Caco-2 (cell line): ENCODE results near the gene SIGLEC14. TPM values are rescaled to one million over a fixed set of nuclear protein-coding genes. Genes with fewer than 3 reads are reported as not detected.

Experiments
- BruUV-seq: library from RNA; stranded (reverse); fragments of 400-500 nt; replicated peaks from 2 replicates; lab custom pipeline; 2021; lab: Mats Ljungman, UMichigan
- CTCF ChIA-PET: fragments of 300-600 bp; sonication (Branson Sonifier 250); formaldehyde crosslinking; loops from one replicate; lab custom pipeline; 2022; ENCODE audit warnings: antibody characterized with exemption; lab: Charles Lee
- POLR2A ChIA-PET: fragments of 300-600 bp; sonication (Branson Sonifier 250); formaldehyde crosslinking; loops from one replicate; lab custom pipeline; 2022; ENCODE audit warnings: antibody characterized with exemption; lab: Charles Lee
- DNase-seq, 2 experiments: peaks; one replicate each; pipeline versions ENCODE4 v3.0.0 to v3.0.0-alpha.2; 2020 to 2022
- H3K27me3 ChIP-seq: replicated peaks from 2 replicates; pipeline ENCODE4 v1.6.0; 2011; ENCODE audit warnings: low read length; ENCODE audit not compliant: control insufficient read depth, insufficient read depth
- H3K36me3 ChIP-seq: 2 replicates; pipeline ENCODE4 v1.5.1; 2011; ENCODE audit warnings: low read length; ENCODE audit not compliant: control insufficient read depth, insufficient read depth
- H3K4me1 ChIP-seq: fragments of 250-450 bp; sonication (Bioruptor Pico); 2 replicates; pipeline ENCODE4 v1.5.1; 2020; ENCODE audit warnings: mild to moderate bottlenecking
- H3K4me3 ChIP-seq: 2 replicates; pipeline ENCODE4 v1.5.1; 2011; ENCODE audit warnings: low read depth, mild to moderate bottlenecking, control low read depth, low read length
- H3K9me3 ChIP-seq: fragments of 250-450 bp; sonication (Bioruptor Pico); 2 replicates; pipeline ENCODE4 v1.5.1; 2020; ENCODE audit warnings: mild to moderate bottlenecking, moderate library complexity
- H3K27ac Mint-ChIP-seq: one replicate; pipeline ENCODE4 v1.8.0; 2022; ENCODE audit warnings: mixed read lengths; ENCODE audit not compliant: unreplicated experiment
- H3K27me3 Mint-ChIP-seq: one replicate; pipeline ENCODE4 v1.8.0; 2022; ENCODE audit warnings: mixed read lengths; ENCODE audit not compliant: insufficient read depth, unreplicated experiment
- H3K36me3 Mint-ChIP-seq: one replicate; pipeline ENCODE4 v1.8.0; 2022; ENCODE audit warnings: mild to moderate bottlenecking, mixed read lengths; ENCODE audit not compliant: insufficient read depth, unreplicated experiment
- H3K4me1 Mint-ChIP-seq: one replicate; pipeline ENCODE4 v1.8.0; 2022; ENCODE audit warnings: low read depth, mixed read lengths; ENCODE audit not compliant: unreplicated experiment
- H3K4me3 Mint-ChIP-seq: one replicate; pipeline ENCODE4 v1.8.0; 2022; ENCODE audit warnings: mild to moderate bottlenecking, moderate library complexity, mixed read lengths; ENCODE audit not compliant: unreplicated experiment
- H3K9me3 Mint-ChIP-seq: one replicate; pipeline ENCODE4 v1.8.0; 2022; ENCODE audit warnings: mixed read lengths; ENCODE audit not compliant: unreplicated experiment
- CTCF ChIP-seq, 2 experiments: fragments of 200-600 bp in 1 of 2; IDR thresholded peaks; 1 replicate in 1 of 2; 2 replicates in 1 of 2; pipeline versions ENCODE4 v1.5.1 to v1.8.0; 2011 to 2022; ENCODE audit warnings: antibody characterized with exemption in 1 of 2, control low read depth in 1 of 2, inconsistent platforms in 1 of 2, low read depth in 1 of 2, low read length in 1 of 2, mild to moderate bottlenecking in 1 of 2, moderate library complexity in 1 of 2; ENCODE audit not compliant: insufficient read depth in 1 of 2, severe bottlenecking in 1 of 2, unreplicated experiment in 1 of 2
- intact Hi-C: fragments of 100-400 bp; cut with micrococcal nuclease; formaldehyde crosslinking; loops from one replicate; pipeline ENCODE4 v1.10.0; 2022; ENCODE audit not compliant: unreplicated experiment
- total RNA-seq: library from RNA; stranded (reverse); gene quantifications from 2 replicates; pipeline ENCODE4 v1.2.3, GENCODE V29; 2022

Gene SIGLEC14
- total RNA-seq, 1 experiment from 2014 or later: not detected

DNA sequence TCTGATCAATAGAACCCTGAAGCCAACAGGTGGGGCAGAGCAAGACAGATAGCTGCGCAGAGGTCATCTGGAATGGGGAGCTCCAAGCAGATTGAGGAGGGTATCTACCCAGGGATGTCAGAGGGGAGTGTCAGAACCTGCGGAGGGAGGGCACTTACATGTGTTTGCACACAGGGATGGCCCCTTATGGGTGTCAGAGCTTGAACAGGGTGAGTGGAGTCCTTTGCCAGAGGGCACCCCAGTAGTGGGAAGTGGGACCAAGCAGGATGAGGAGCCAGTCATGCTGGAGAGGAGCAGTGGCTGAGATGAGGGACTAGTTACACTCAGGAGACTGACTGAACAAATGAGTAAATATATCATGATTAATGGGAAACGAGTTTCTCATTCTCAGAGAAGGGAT lies 17.0 kb upstream of the SIGLEC14 start:
- Histone ChIP-seq H3K4me1 (no peaks in the 10 kb centered on the region), H3K4me3 (no peak overlapping the region), H3K27me3 (no peaks in the 10 kb centered on the region), H3K9me3 (no peaks in the 10 kb centered on the region), H3K36me3 (no peaks in the 10 kb centered on the region)
- H3K9me3 Mint-ChIP-seq: no peaks in the 10 kb centered on the region
- no peak overlapping the region for H3K4me3 Mint-ChIP-seq
- H3K4me1 Mint-ChIP-seq: no peaks in the 10 kb centered on the region
- ChIA-PET CTCF (no interaction called here), POLR2A (no interaction called here)
- no peak for TF ChIP-seq CTCF (IDR thresholded peaks at IDR 0.05; ENCODE audit: insufficient read depth in 1 of 2, low read depth in 1 of 2, low read length in 1 of 2, severe bottlenecking in 1 of 2, unreplicated experiment in 1 of 2)
- BruUV-seq: no TSS peak
- no peak overlapping the region for H3K27ac Mint-ChIP-seq
- peaks cover 10% of the 10 kb centered on the region for H3K27me3 Mint-ChIP-seq
- intact Hi-C loops: no loop called here
- H3K36me3 Mint-ChIP-seq: no peaks in the 10 kb centered on the region
- no peak for DNase-seq

DNA sequence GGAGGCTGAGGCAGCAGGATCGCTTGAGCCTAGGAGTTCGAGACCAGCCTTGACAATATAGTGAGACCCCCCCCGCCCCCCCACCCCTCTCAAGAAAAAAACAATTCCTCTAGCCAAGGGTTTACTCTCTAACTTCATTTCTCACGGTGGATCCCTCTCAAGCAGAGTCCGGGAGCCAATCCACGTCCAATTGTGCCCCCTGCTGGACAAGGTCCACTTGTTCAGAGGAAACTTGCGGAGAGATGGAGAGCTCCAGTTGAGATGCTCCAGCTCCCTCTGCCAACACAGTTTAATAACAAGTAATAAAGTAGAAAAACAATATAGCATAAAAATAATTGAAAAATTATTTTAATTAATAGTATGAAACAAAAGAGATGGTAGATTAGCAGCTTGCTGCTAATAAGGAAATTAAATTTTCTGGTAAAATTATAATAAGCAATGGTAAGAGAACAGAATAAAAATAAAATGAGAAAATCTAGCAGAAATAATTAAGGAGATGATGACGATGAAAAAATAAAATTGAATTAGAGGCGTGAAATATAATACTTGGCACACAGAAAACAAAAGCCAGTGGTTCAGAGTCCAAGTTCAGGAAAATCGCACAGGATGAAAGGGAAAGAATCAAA lies 14.5 kb upstream of the SIGLEC14 start:
- no peaks in the 10 kb centered on the region for H3K4me1 Mint-ChIP-seq
- H3K4me1 ChIP-seq: no peaks in the 10 kb centered on the region
- TF ChIP-seq CTCF (IDR thresholded peaks at IDR 0.05; ENCODE audit: insufficient read depth in 1 of 2, low read depth in 1 of 2, low read length in 1 of 2, severe bottlenecking in 1 of 2, unreplicated experiment in 1 of 2): peak; percentile 58 to 73
- H3K27ac Mint-ChIP-seq: no peak overlapping the region
- H3K9me3 Mint-ChIP-seq: no peaks in the 10 kb centered on the region
- no peak overlapping the region for H3K4me3 ChIP-seq
- BruUV-seq: no TSS peak
- ChIA-PET CTCF (interaction anchor here (0.6 to 1.6 kb wide), 13 partner anchors 16 to 360 kb away, joined by 3 to 10 read pairs (median 5); no protein-coding TSS in a partner anchor), POLR2A (no interaction called here)
- peak; percentile 75 to 79 for DNase-seq
- H3K27me3 Mint-ChIP-seq: peaks cover 7% of the 10 kb centered on the region
- no peaks in the 10 kb centered on the region for H3K36me3 ChIP-seq
- intact Hi-C loops: no loop called here
- no peak overlapping the region for H3K4me3 Mint-ChIP-seq
- H3K27me3 ChIP-seq: no peaks in the 10 kb centered on the region
- no peaks in the 10 kb centered on the region for H3K9me3 ChIP-seq
- no peaks in the 10 kb centered on the region for H3K36me3 Mint-ChIP-seq

GRCh38 chr19:51654783-51655182 lies 8.2 kb upstream of the SIGLEC14 start:
- H3K4me1 Mint-ChIP-seq: no peaks in the 10 kb centered on the region
- Histone ChIP-seq H3K36me3 (no peaks in the 10 kb centered on the region), H3K4me3 (no peak overlapping the region), H3K9me3 (no peaks in the 10 kb centered on the region), H3K27me3 (no peaks in the 10 kb centered on the region), H3K4me1 (no peaks in the 10 kb centered on the region)
- no peak for TF ChIP-seq CTCF (IDR thresholded peaks at IDR 0.05; ENCODE audit: insufficient read depth in 1 of 2, low read depth in 1 of 2, low read length in 1 of 2, severe bottlenecking in 1 of 2, unreplicated experiment in 1 of 2)
- no TSS peak for BruUV-seq
- H3K4me3 Mint-ChIP-seq: no peak overlapping the region
- peaks cover 4% of the 10 kb centered on the region for H3K27me3 Mint-ChIP-seq
- no peaks in the 10 kb centered on the region for H3K36me3 Mint-ChIP-seq
- POLR2A ChIA-PET: interaction anchor here (0.5 kb wide), 1 partner anchor 641 kb away, joined by 3 read pairs; no protein-coding TSS in a partner anchor
- CTCF ChIA-PET: interaction anchor here (0.6 to 1.0 kb wide), 4 partner anchors 11 to 339 kb away, joined by 3 to 4 read pairs (median 3); no protein-coding TSS in a partner anchor
- H3K9me3 Mint-ChIP-seq: peaks cover 10% of the 10 kb centered on the region
- intact Hi-C loops: loop anchor here (5.0 kb wide), 1 partner anchor 47 kb away; no protein-coding TSS in a partner anchor
- DNase-seq: no peak
- H3K27ac Mint-ChIP-seq: no peak overlapping the region
